ENCODE data around the gene MAP1LC3B. TPM values are rescaled to one million over a fixed set of nuclear protein-coding genes. Genes with fewer than 3 reads are reported as not detected.

MAP1LC3B gene
- total and polyA plus RNA-seq, 12 donors: 43.3 to 116 (median 66.2) TPM

DNA sequence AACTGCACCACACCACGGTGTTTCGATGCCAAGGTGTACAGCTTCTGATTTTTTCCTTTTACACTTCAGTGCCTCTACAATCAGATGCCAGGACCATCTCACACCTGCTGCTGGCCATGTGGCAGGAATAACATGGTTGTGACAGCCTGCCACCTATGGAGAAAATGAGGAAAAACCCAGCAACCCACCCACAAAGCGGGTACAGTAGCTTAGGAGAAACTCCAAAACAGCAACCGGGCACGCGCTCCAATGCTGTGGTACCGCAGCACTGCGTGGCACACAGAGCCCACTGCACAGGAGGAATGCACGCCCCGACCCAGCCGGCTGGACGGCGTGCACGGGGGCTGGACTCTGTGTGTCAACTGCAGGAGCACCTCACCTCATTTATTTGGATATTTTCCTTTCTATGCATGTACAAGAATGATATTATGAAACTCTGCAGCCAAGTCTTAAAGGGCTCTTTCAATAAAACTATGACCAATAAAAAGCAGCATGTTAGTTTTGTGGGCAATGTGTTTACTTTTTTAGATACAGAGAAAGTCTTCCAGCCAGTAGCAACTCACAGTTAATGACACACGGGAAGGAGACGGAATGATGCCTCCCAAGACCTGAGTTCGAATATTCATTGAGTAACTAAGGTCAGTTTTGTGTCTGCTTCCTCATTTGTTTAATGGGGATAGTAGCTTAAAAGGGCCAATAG lies 45.9 kb downstream of the MAP1LC3B start:
- DNase-seq: no peak
- TF ChIP-seq CTCF (IDR thresholded peaks at IDR 0.05): no peak
- TF ChIP-seq POLR2A (IDR thresholded peaks at IDR 0.05): no peak
- intact Hi-C loops (cut with DNase I): no loop called here
- no peaks in the 10 kb centered on the region for H3K9me3 ChIP-seq (replicated peaks in 1 of 3)
- H3K4me1 ChIP-seq (replicated peaks in 1 of 2): peaks cover 16 to 32% of the 10 kb centered on the region in 2 donors
- H3K27ac ChIP-seq: no peak overlapping the region
- no peaks in the 10 kb centered on the region for H3K27me3 ChIP-seq
- WGBS, 4 donors: 94 to 98% (median 96%) methylated on average over 16 to 17 of the region's 17 CpGs
- no peak overlapping the region for H3K4me3 ChIP-seq
- no peaks in the 10 kb centered on the region for H3K36me3 ChIP-seq (replicated peaks in 1 of 2)

GRCh38 chr16:87438611-87438985 lies 46.5 kb downstream of the MAP1LC3B start:
- WGBS, 4 donors: 85 to 89% (median 87%) methylated on average over 7 to 9 of the region's 9 CpGs
- TF ChIP-seq POLR2A (IDR thresholded peaks at IDR 0.05) (no peak), CTCF (IDR thresholded peaks at IDR 0.05) (no peak)
- intact Hi-C loops (cut with DNase I): no loop called here

GRCh38 chr16:87439926-87440325 lies 47.8 kb downstream of the MAP1LC3B start:
- Histone ChIP-seq H3K4me3 (no peak overlapping the region), H3K27ac (no peak overlapping the region), H3K9me3 (replicated peaks in 1 of 3) (no peaks in the 10 kb centered on the region), H3K4me1 (replicated peaks in 1 of 2) (peaks cover 16 to 30% of the 10 kb centered on the region in 2 donors), H3K36me3 (replicated peaks in 1 of 2) (peaks cover 0 to 1% of the 10 kb centered on the region in 2 donors), H3K27me3 (no peaks in the 10 kb centered on the region)
- TF ChIP-seq CTCF (IDR thresholded peaks at IDR 0.05) (no peak), POLR2A (IDR thresholded peaks at IDR 0.05) (no peak)
- DNase-seq: no peak
- 94 to 97% (median 96%) methylated on average over 10 of the region's 10 CpGs for WGBS, 4 donors
- intact Hi-C loops (cut with DNase I): no loop called here

More at GRCh38 chr16:87438611-87438985, 46.5 kb downstream of the MAP1LC3B start:
- no peak for DNase-seq
- Histone ChIP-seq H3K9me3 (replicated peaks in 1 of 3) (no peaks in the 10 kb centered on the region), H3K27me3 (no peaks in the 10 kb centered on the region), H3K4me3 (no peak overlapping the region), H3K4me1 (replicated peaks in 1 of 2) (peaks cover 16 to 32% of the 10 kb centered on the region in 2 donors), H3K36me3 (replicated peaks in 1 of 2) (no peaks in the 10 kb centered on the region), H3K27ac (peak overlapping the region in 1 of 5 donors; percentile 21)

DNA sequence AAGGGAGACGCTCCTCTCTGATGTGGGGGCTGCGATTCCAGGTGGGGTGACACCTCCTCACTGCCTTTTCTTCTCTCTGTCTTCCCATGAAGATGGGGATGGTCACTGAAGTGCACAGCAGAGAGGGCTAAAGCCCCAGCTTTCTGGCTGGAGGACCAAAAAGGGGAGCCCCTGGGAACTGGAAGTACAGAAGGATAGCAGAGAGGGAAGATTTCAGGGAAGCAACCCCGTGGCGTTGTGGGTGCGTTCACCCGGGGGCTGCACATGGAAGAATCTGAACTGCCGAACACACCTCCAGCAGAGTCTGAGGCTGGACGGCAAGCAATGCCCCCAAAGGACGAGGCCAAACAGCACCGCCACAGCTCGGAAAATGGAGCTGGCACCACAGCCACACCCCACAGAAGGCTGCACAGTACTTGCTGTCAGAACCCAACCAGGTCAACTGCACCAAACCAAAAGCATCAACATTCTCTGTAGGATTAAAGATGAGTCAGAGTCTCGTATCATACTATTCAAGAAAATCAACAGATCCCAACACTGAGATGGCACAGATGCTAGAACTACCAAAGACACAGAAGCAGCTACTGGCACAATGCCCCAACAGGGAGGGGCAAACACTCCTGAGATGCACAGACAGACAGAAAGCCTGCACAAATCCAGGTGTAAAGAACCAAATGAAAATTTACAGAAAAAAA lies 49.9 kb downstream of the MAP1LC3B start:
- DNase-seq: no peak
- WGBS, 4 donors: 93 to 98% (median 94%) methylated on average over 12 of the region's 12 CpGs
- H3K27me3 ChIP-seq: no peaks in the 10 kb centered on the region
- H3K36me3 ChIP-seq (replicated peaks in 1 of 2): peaks cover 0 to 18% of the 10 kb centered on the region in 2 donors
- H3K4me3 ChIP-seq: no peak overlapping the region
- H3K9me3 ChIP-seq (replicated peaks in 1 of 3): no peaks in the 10 kb centered on the region
- intact Hi-C loops (cut with DNase I): no loop called here
- H3K4me1 ChIP-seq (replicated peaks in 1 of 2): peaks cover 3 to 8% of the 10 kb centered on the region in 2 donors
- TF ChIP-seq CTCF (IDR thresholded peaks at IDR 0.05) (no peak), POLR2A (IDR thresholded peaks at IDR 0.05) (no peak)
- H3K27ac ChIP-seq: no peak overlapping the region
